HL-60/S4 (cell line): ENCODE results near the gene LRCOL1.

Source experiments
- in situ Hi-C: fragments of 300-500 bp; cut with MboI; formaldehyde crosslinking; loops from 2 replicates; pipeline ENCODE4 v1.14.3; 2022; ENCODE audit warnings: low sequenced_read_pairs

The LRCOL1 gene

DNA sequence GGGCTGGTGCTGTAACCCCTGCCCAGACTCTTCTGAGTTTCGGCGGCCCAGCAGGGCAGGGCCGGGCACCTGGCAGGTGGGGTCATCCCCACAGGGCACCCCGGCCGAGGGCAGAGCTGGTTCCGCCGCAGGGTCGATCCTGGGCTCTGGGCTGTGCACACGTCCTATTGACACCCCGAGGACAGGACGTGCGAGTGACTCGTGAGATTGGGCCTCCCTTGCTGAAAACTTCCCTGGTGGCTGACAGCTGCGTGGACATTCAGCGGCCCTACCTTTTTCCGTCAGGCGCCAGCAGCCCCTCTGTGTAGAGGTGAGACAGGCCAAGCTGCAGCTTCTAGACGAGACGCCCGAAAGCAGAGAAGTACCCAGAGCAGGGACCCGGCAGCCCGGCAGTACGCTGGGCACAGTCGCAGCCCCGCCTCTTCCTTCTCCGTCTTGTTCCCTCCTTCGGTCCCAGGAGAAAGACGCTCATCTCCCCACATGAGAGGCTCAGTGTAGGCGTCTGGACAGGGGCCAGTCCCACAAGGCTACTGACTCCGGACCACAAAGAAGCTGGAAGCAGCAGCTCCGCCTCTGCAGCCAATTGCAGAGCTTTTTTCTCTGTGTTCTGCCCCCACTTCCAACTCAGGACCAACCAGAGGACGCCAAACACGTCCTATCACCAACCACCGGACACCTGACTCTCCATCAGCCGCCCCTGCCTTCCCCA lies at the start of gene LRCOL1:
Gene LRCOL1 (minus strand): TSS at position 532 of the 709 bp plus-strand sequence. CDS start 4,331 bp downstream, outside the sequence.
- in situ Hi-C loops: no loop called here

DNA sequence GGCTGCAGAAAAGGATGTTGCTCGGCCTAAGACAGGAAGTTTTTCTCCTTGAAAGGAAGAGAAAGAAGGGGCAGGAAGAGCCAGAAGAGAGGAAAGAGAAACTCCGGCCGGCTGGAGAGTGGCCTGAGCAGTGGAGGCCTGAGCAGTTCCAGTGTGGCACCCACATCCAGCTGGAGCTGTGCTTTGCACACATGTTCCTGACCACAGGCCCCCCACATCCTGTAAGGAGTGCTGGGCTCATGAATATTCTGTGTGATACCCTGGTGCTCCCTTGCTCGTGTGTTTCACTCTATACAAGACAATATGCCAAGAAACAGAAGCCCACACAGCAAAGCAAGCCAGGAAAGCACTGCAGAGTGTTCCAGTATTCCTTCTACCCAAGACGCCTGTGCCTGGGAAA lies 49.7 kb upstream of the LRCOL1 start:
- in situ Hi-C loops: no loop called here

DNA sequence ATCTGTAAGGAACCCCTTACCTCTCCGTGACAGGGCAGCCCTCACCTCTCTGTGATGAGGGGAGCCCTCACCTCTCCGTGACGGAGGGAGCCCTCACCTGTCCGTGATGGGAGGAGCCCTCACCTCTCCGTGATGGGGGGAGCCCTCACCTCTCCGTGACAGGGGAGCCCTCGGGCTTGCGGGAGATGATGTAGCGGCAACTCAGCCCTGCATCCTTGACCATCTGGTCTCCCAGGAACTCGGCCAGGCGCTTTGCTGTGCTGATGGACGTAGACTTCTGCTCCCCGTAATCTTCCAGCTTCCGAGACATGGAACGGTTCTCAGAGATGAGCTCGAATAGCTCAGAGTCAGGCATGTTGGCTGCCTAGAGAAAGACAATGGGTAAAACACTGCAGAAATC lies 48.8 kb upstream of the LRCOL1 start:
- in situ Hi-C loops: no loop called here

DNA sequence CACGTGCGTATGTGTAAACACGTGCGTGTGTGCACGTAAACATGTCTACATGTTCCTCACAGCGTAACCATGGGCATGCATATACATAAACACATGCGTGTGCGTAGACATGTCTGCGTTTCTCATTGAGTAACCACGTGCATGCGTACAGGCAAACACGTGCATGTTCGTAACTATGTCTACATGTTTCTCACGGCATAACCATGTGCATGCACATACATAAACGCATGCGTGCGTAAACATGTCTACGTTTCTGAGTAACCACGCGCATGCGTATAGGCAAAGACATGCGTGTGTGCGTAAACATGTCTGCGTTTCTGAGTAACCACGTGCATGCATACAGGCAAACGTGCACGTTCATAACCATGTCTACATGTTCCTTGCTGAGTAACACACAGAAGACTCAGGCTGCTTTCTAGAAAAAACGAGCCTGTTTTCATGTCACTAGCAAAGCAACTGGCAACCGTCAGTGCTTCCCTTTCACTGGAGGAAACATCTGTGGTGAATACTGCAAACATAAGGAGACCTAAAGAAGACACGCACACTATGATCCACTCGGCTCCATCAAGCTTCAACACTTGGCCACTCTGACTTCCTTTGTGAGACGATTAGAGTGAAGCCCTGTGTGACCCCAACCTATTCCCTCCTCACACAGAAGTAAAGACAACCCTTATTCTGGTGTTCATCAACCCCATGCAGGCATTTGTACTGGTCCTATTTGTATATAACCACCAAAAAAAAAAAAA lies 47.9 kb upstream of the LRCOL1 start:
- in situ Hi-C loops: no loop called here

DNA sequence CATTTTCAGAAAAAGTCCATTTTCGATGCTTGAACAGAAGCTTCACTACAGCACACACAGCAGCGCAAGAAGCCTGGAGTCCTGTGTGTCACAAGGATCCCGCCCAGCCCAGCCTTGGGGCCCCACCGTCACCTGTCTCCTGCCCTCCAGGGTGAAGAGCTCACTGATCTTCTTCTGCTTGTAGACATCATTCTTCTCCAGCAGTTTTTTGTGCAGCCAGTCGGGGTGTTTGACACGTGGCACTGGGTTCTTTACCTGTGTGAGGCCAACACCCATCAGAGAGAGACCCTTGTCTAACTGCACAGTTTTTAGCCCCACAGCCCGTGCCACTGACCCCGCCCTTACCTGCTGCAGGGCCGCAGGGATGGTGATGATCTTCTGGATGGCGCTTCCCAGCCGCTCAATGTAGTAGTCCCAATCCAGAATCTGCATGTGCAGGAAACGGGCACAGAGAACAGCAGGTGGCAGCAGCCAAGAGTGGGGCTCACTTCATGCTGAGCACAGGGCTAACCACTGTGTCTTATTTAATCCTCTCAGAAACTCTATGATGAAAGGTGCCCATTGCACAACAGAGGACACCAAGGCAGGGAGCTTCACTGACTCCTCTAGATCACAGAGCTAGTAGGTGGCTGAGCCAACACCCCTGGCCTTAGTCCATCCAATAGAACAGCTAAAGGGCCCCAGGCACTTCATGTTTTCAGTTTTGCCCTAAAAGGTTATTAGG lies 46.8 kb upstream of the LRCOL1 start:
- in situ Hi-C loops: no loop called here

DNA sequence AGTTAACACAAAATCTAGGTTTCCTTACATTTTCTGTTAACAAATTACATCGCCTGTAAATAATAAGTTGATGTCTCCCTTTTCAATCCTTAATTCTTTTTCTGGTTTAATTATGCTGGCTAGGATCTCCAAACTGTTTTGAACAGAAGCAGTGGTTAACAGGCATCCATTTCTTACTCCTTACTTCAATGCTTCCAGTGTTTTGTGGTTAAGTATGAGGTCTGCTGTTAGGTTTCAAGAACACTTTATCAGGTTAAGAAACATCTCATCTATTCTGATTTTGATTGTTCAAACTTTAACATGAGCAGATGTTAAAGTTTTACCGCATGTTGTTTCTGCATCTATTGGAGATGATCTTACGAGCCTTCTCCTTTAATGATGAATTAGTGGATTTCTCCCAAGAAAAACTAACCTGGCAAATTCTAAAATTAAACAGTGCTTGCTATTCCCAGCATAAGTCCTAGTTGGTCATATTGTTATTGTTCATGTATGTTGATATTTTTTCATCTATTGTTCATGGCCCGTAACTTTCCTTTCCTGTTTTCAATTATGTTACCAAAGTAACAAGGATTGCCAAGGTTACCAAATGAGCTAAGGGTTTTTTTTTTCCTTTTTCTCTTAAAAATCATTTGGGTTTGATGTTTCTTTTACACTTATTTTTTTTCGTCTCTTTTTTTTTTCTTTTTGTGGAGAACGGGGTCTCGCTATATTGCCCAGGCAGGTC lies 43.3 kb upstream of the LRCOL1 start:
- in situ Hi-C loops: no loop called here

DNA sequence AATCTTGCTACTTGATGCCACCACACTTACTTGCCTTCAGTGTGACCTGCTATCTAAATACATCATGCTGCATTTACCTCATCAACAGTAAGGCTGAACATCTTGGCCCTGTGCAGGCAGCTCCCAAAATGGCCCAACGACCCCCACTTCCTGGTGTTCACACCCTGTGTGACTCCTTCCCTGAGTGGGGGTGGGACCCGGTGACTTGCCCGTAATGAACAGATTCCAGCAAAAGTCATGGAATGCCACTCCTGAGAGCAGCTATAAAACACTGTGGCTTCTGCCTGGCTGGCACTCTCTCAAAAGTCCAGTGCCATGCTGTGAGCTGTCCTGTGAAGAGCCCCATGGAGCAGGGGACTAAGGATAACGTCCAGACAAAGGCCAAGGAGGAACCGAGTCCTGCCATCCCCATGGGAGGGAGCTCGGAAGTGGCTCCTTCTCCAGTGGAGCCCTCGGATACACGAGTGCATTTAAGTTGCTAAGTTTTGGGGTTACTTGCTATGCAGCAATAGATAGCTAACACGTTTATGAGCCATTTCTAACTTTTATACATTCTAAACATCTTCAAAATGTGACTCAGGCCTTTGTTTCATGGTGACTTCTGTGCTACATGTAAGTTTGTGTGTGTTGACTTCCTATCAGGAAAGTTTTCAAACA lies 41.2 kb upstream of the LRCOL1 start:
- in situ Hi-C loops: no loop called here

DNA sequence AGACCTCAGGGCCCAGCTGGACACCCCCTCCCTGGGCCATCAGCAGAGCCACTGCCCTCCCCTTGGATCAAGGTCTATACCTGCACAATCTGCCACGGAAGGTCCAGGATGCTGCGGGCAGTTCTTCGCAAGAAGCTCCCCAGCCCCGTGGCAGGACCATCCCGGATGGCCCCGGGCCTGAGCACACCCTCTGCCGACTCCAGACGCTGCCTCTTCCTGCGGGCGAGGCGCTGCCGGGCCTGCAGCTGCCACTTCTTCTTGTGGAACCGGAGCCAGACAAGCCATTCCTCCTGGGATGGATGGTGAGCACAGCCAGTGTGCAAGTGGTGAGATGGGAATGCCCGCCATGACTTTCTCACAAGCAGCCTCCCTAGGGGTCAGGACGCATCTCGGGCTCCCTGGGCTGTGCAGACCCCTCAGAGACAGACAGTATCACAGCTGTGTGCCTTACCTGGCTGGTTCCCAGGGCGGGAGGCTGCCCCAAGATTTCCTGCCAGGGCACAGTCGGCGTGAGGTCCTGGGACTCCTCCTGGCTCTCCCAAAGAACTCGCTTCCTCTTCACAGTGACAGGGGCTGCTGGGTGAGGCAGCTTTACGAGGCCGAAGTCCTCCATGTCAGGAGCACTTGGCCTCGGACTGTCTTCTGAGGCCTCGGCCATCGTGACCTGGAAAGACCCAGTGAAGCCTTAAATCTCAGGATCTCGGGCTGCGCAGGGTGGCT lies 39.0 kb upstream of the LRCOL1 start:
- in situ Hi-C loops: no loop called here

DNA sequence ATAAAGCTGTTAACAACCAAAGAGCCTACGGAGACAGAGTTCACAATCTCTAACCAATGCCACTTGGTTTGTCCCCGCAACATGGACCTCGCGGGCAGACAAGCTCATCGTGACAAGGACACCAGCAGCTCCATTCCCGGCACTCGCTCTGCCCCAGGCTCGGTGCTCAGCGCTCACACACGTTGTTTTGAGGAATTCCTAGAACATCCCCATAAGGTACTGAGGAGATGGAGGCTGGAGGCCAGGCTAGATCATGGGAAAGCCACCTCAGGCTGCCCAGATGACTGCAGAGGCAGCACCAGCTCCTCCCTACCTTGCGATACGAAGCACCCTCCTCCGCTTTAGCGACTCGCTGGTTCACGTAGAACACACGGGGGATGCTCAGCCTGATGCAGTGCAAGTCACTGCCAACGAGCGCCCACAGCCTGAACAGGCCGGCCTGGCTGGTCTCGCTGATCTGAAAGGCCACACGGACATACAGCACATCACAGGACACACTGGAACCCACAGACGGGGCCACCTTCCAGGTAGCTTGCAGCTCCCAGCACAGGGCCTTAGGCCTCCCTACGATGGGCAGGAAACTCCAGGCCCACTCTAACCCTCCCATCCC lies 38.3 kb upstream of the LRCOL1 start:
- in situ Hi-C loops: no loop called here

DNA sequence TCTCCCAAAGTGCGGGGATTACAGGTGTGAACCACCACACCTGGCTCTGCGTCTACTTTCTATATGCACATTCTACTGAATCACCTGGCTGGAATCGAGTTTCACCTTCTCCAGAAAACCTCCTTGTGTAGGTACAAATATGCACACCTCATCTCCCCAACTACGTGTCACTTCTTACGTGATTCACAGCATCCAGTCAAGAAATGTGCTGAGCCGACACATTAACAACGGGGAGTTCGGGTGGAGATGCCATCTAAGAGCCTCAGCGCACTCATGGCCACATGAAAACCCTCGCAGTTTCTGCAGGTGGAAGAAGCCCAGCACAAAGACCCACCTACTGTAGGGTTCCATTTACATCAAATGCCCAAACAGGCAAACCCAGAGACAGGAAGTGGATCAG lies 37.5 kb upstream of the LRCOL1 start:
- in situ Hi-C loops: no loop called here

DNA sequence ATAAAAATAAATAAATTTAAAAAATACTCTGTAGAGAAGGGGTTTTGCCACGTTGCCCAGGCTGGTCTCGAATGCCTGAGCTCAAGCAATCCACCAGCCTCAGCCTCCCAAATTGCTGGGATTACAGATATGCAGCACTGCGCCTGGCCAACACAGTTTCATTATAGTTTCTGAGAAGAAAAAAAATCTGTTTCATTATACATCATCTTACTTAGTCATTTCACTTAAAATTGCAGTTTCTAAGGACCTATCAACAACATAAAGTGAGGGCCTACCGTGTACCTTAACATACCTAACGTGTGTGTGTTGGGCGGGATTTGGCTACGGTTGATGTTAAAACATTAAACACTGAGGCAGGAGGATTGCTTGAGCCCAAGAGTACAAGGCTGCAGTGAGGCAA lies 36.5 kb upstream of the LRCOL1 start:
- in situ Hi-C loops: no loop called here

DNA sequence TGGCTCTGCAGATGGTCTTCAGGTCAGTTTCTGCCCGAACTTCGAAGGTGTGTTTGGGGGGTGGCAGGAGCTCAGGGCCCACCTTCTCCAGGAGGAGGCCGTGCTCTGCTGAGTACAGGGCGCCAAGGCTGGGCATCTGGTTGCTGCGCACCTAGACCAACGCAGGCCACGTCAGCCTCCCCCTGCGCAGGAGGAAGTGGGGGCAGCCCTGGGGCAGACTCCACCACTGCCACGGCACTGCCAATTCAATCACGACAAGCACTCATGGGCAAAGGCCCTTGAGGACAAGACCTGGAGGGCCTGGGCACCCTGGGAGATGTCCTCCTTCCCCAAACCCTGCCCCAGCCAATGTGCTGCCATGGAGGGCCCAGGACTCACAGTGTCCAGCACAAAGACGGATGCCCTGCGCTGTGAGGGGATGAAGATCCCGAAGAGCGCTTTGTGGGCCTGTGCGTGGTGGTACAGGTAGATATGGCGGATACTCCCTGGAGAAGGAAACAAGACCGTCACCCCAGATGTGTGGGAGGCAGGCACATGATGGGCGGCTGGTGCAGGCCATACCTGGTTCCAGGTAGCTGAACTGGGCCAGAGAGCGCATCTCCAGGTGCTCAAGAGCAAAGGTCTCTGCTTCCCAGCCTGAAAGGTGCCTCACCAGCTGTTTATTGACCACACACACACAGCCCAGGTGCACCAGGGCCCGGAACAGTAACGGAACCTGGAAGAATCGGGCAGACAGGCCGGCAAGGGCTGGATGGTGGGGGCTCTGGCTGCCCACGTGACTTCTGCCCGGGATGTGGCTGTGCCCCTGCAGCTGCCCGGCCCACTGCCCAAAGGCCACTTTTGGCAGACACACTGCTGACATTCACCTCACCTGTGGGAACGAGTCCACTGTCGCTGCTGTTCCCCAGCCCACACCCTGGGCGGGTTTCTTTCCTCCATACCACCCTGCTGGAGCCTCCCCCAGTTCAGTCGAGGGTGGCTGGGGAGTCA lies 32.8 kb upstream of the LRCOL1 start:
- in situ Hi-C loops: no loop called here

DNA sequence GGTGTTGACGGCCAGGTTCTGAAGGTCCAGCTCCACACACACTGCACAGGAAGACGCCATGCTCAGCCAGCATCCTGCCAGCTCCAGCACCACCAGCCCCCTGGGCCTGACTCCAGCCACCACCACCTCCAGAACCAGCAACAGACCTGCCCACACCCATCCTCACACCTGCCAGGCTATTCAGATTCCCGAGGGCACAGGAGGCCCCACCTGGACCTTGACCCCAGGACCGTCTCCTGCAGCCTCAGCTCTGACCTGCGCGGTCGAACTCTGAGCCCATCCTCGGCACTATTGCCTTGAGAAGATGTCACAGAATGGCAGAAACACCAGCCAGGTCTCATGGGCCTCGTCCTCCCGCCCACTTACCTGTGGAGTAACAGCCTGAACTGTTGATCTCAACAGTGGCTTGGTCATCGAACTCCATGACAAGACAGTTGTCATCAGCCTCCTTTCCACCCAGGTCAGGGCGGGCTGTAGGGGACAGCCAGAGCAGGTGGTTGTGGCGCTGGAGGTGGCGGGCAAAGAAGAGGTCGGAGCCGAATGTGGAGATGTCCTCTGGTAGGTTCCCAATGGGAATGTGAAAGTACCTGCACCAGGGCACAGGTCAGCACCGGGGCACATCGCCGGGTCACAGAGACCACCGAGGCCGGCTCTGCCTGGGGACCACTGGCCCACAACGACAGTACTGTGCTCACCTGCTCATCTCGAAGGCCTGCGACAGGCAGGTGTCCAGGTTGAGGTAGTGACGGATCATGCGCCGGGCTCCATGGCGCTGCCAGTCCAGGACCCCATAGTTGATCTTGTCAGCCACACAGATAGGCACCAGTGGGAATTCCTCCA lies 31.6 kb upstream of the LRCOL1 start:
- in situ Hi-C loops: no loop called here

DNA sequence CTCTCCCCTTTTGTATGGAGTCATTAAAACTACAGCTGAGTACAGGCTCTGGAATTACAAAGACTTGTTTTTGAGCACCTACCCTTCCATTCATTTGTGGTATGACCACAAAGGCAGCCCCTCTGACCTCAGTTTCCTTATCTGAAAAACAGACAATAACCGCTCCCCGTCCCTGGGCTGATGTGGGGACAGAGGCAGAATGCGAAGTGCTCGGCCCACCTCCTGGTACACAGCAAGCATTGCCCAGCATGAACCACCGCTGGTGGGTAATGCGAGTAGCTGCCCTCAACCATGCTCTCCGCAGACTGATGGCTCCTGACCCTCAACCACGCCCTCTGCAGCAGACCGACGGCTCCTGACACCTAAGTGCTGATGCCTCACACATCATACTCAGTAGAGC lies 30.6 kb upstream of the LRCOL1 start:
- in situ Hi-C loops: no loop called here

DNA sequence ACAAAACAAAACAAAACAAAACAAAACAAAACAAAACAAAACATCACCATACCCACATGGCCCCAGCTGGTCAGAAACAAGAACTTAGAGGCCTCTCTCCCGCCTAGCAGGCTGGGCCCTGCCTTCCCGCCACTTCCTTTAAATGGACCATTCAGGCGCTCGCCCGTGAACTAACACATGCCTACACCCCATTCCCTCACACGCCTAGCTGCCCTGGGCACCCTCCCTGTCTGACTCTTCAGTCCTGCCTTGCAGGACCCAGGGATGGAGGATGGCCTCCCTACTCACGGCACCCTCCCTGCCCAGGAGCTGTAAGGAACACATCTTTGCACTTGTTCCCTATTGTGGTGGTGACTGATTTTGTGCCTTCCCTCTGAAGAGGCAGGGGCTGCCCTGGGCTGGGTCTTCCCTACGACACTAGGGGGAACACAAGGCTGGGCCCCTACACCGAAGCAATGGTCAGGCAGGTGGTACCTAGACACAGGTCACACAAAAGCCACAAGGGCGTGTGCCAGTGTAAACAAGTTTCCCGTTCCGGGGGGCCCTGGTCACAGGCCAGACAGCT lies 29.7 kb upstream of the LRCOL1 start:
- in situ Hi-C loops: no loop called here

DNA sequence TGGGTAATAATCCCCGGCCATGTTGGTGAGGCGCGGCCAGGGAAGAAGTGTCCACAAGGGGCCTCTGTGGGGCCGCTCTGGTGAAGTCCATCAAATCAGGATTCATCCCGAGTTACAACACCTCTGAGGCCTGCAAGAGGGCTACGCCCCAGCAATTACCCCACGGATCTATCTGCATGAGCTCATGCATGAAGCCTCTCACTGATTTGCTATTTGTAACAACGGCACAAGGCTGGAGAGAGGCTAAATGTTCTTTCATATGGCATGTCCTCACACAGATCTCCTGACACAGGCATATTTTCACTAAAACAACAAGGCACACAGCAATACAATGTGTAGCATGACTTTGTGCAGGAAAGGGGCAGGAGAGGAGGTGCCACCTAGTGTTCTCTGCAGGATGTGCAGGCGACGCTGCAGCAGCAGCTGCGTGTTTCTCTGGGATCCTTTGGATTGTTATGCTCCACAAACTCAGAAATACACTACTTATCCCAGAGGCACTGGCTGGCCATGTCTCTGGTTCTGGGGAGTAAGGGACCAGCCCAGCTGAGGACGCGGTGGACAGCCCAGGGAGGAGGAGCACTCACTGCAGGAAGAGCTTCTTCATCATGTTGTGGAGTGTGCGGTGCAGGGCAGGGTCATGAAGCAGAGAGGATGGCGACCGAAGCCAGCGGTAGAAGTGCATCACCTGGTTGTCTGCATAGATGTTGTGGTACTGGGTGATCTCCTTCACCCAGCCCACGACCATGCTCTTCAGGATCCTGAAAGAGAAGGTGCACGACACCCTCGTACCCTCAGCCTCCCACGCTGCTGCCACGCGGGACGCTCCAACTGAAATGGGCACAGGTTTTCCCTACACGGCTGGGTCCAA lies 28.4 kb upstream of the LRCOL1 start:
- in situ Hi-C loops: no loop called here
